ENCODE measurements around the gene PHACTR3. TPM values are rescaled to one million over a fixed set of nuclear protein-coding genes. Genes with fewer than 3 reads are reported as not detected.

PHACTR3 gene
- total and polyA plus RNA-seq, 2 of the 8 experiments (the other 6 are each of a cell fraction or from before 2014, with no cell fraction given), result 0.05 to 0.13 TPM

DNA sequence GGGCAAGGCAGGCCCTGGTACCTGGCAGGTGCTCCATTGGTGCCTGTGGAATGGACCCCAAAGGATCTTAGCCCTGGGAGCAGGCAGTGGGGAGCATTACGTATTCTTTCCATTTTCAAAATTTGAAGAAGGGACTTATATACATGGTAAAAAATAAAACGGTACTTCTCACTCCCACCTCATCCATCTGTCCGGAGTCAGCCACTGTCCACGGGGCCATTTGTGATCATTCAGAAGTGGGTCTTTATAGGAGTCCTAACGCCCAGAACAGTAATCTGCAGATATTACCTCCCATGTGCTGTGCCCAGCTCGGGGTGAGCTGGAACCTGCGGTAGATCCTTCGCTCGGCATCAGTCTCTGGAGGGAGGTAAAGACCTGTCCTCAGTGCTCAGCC lies 218.7 kb downstream of the PHACTR3 start:
- peaks cover 0 to 7% (median 0%) of the 10 kb centered on the region in 4 experiments; a peak in 1 of 7 replicates for H3K4me1 ChIP-seq (replicated peaks in 1 of 4; ENCODE audit: control insufficient read depth in 3 of 4, insufficient read depth in 4 of 4, low read length in 3 of 4)
- H2AK5ac ChIP-seq (ENCODE audit: low read depth, low read length), result no peak overlapping the region
- no peaks in the 10 kb centered on the region for H3K79me1 ChIP-seq (ENCODE audit: low read depth, low read length)
- no peak overlapping the region for H3K4ac ChIP-seq (replicated peaks; ENCODE audit: insufficient read length, low read depth, low read length)
- peaks cover 0 to 1% of the 10 kb centered on the region in 2 experiments for H4K20me1 ChIP-seq (replicated peaks in 1 of 2; ENCODE audit: control insufficient read depth in 1 of 2, insufficient read depth in 2 of 2, low read length in 2 of 2)
- DNase-seq (ENCODE audit: low read depth in 1 of 2, low spot score in 2 of 2), result no peak
- H2AFZ ChIP-seq (ENCODE audit: low read length), result no peak overlapping the region
- H2BK15ac ChIP-seq (ENCODE audit: low read length), result no peak overlapping the region
- H3K9ac ChIP-seq (replicated peaks in 1 of 4; ENCODE audit: extremely low read depth in 1 of 4, low read depth in 3 of 4, low read length in 3 of 4), result no peak overlapping the region
- no peak overlapping the region for H3K56ac ChIP-seq (replicated peaks; ENCODE audit: insufficient read length, low read depth, low read length)
- H2BK20ac ChIP-seq (ENCODE audit: low read length), result no peak overlapping the region
- H2BK120ac ChIP-seq (replicated peaks; ENCODE audit: low read depth, low read length), result no peak overlapping the region
- H3K4me2 ChIP-seq (ENCODE audit: insufficient read depth in 1 of 2, low read depth in 2 of 2, low read length in 2 of 2), result no peak overlapping the region
- no peak overlapping the region for H4K91ac ChIP-seq (replicated peaks; ENCODE audit: insufficient read length, low read length)
- H2BK12ac ChIP-seq (ENCODE audit: low read depth, low read length), result no peak overlapping the region
- H4K8ac ChIP-seq (ENCODE audit: extremely low read depth, insufficient read depth, low read length), result no peak overlapping the region
- no peak overlapping the region for H2BK5ac ChIP-seq (ENCODE audit: low read depth, low read length)
- TF ChIP-seq SP1 (IDR thresholded peaks at IDR 0.05; ENCODE audit: low read depth, low read length) (no peak), TCF12 (IDR thresholded peaks at IDR 0.05; ENCODE audit: low read depth, low read length) (no peak), TEAD4 (IDR thresholded peaks at IDR 0.05; ENCODE audit: low read depth, low read length) (no peak), MAFK (IDR thresholded peaks at IDR 0.05; ENCODE audit: low read depth, low read length) (no peak), BACH1 (IDR thresholded peaks at IDR 0.05; ENCODE audit: low read length) (no peak), GTF2F1 (IDR thresholded peaks at IDR 0.05; ENCODE audit: borderline replicate concordance, low read depth, low read length) (no peak), YY1 (IDR thresholded peaks at IDR 0.05; ENCODE audit: low read depth, low read length) (no peak), CHD1 (IDR thresholded peaks at IDR 0.05; ENCODE audit: low read depth, low read length) (no peak), TAF1 (IDR thresholded peaks at IDR 0.05; ENCODE audit: low read depth, low read length) (no peak), SIX5 (IDR thresholded peaks at IDR 0.05; ENCODE audit: low read depth, low read length) (no peak), EZH2 (IDR thresholded peaks at IDR 0.05; ENCODE audit: low read depth, low read length, severe bottlenecking) (no peak), JUND (IDR thresholded peaks at IDR 0.05; ENCODE audit: low read length) (no peak)
- TF ChIP-seq, protein P1, sequence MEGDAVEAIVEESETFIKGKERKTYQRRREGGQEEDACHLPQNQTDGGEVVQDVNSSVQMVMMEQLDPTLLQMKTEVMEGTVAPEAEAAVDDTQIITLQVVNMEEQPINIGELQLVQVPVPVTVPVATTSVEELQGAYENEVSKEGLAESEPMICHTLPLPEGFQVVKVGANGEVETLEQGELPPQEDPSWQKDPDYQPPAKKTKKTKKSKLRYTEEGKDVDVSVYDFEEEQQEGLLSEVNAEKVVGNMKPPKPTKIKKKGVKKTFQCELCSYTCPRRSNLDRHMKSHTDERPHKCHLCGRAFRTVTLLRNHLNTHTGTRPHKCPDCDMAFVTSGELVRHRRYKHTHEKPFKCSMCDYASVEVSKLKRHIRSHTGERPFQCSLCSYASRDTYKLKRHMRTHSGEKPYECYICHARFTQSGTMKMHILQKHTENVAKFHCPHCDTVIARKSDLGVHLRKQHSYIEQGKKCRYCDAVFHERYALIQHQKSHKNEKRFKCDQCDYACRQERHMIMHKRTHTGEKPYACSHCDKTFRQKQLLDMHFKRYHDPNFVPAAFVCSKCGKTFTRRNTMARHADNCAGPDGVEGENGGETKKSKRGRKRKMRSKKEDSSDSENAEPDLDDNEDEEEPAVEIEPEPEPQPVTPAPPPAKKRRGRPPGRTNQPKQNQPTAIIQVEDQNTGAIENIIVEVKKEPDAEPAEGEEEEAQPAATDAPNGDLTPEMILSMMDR (IDR thresholded peaks at IDR 0.05; ENCODE audit: control extremely low read depth in 1 of 3, insufficient read depth in 1 of 3, low read depth in 1 of 3, low read length in 3 of 3), result no peak
- 73% methylated on average over 9 of the region's 9 CpGs; no CpG with 5 or more reads in 1 of the 2 experiments for WGBS, 2 experiments (ENCODE audit: extremely low coverage in 1 of 2, insufficient coverage in 1 of 2, insufficient read length in 1 of 2, insufficient replicate concordance in 2 of 2, low coverage in 1 of 2, low lambda C conversion rate in 2 of 2, missing lambda C conversion rate in 1 of 2)
- no peak overlapping the region for H3K23ac ChIP-seq (ENCODE audit: insufficient read length)
- no peak overlapping the region for H3K4me3 ChIP-seq (ENCODE audit: extremely low read depth in 1 of 4, insufficient read depth in 2 of 4, low read depth in 3 of 4, low read length in 4 of 4)
- no peak overlapping the region for H3K27ac ChIP-seq (ENCODE audit: low read depth, low read length)
- no peak for FAIRE-seq
- no peak overlapping the region for H3K14ac ChIP-seq (ENCODE audit: insufficient read length)
- no peak overlapping the region for H4K5ac ChIP-seq (ENCODE audit: insufficient read length, low read depth, low read length)
- H3K23me2 ChIP-seq (ENCODE audit: low read depth, low read length), result no peaks in the 10 kb centered on the region
- CTCF ChIA-PET (ENCODE audit: partially characterized antibody), result interaction anchor here (1.2 kb wide), 1 partner anchor 27 kb away, joined by 3 read pairs; no protein-coding TSS in a partner anchor
- no peaks in the 10 kb centered on the region; a peak in 1 of 8 replicates for H3K36me3 ChIP-seq (ENCODE audit: control insufficient read depth in 2 of 4, insufficient read depth in 4 of 4, low read length in 3 of 4)
- H3K79me2 ChIP-seq (ENCODE audit: control insufficient read depth in 1 of 2, insufficient read depth in 2 of 2, low read length in 2 of 2), result no peaks in the 10 kb centered on the region
- POLR2A ChIA-PET (ENCODE audit: partially characterized antibody), result no interaction called here
- H3K9me3 ChIP-seq (ENCODE audit: insufficient read depth in 2 of 2, low read depth in 1 of 2, low read length in 1 of 2), result peaks cover 89 to 98% of the 10 kb centered on the region in 2 experiments
- H3K27me3 ChIP-seq (replicated peaks in 1 of 4; ENCODE audit: control insufficient read depth in 3 of 4, extremely low read depth in 1 of 4, insufficient read depth in 3 of 4, low read length in 3 of 4), result no peaks in the 10 kb centered on the region; a peak in 1 of 7 replicates
- no peak overlapping the region for H3K18ac ChIP-seq (ENCODE audit: extremely low read depth, low read length)
